DMS 273 treated with DMSO at 0.1 percent for 48 hours (cell line): ENCODE data around the gene TROAP.
"Not testable (repeated sequence)": the region's sequence is repeated elsewhere in the genome, so short reads cannot be mapped to it uniquely, and the experiment has no call there.

Experiments used
- DNase-seq: peaks from one replicate; lab custom pipeline; 2025; lab: John Stamatoyannopoulos, UW

Gene TROAP

GRCh38 chr12:49330631-49331379 lies 7.8 kb downstream of the TROAP start:
- no peak for DNase-seq

GRCh38 chr12:49331380-49332222 lies 8.5 kb downstream of the TROAP start:
- DNase-seq, result peak; percentile 21

- DNase-seq, result no peak
These were observed 9.4 kb downstream of the TROAP start for GRCh38 chr12:49332441-49332861.

- DNase-seq, result no peak
These were observed 9.9 kb downstream of the TROAP start for GRCh38 chr12:49332891-49333371.

GRCh38 chr12:49333778-49334177 lies 10.7 kb downstream of the TROAP start:
- DNase-seq, result not testable (repeated sequence)

GRCh38 chr12:49334226-49334625 lies 11.2 kb downstream of the TROAP start:
- DNase-seq, result no peak

- DNase-seq, result no peak
These were observed 11.6 kb downstream of the TROAP start for GRCh38 chr12:49334681-49335080.

GRCh38 chr12:49335118-49335954 lies 12.3 kb downstream of the TROAP start:
- DNase-seq, result no peak

GRCh38 chr12:49335955-49336644 lies 13.0 kb downstream of the TROAP start:
- no peak for DNase-seq

GRCh38 chr12:49336645-49337584 lies 13.9 kb downstream of the TROAP start, which contains the start of gene C1QL4:
C1QL4 (minus strand) TSS chr12:49337188; CDS start chr12:49336477, 711 bp downstream.
- no peak for DNase-seq

GRCh38 chr12:49338830-49339463 lies 15.9 kb downstream of the TROAP start:
- no peak for DNase-seq

GRCh38 chr12:49339464-49339861 lies 16.4 kb downstream of the TROAP start:
- no peak for DNase-seq

GRCh38 chr12:49340095-49340870 lies 17.2 kb downstream of the TROAP start:
- no peak for DNase-seq

- no peak for DNase-seq
These were observed 18.1 kb downstream of the TROAP start for GRCh38 chr12:49340971-49341776.

- no peak for DNase-seq
These were observed 18.7 kb downstream of the TROAP start for GRCh38 chr12:49341777-49342065.

- DNase-seq, result no peak
These were observed 19.2 kb downstream of the TROAP start for GRCh38 chr12:49342066-49342913.
